HCT116 (cell line): ENCODE data around the gene TMC8. TPM values are rescaled to one million over a fixed set of nuclear protein-coding genes. Genes with fewer than 3 reads are reported as not detected.

Experiments
- ATAC-seq: fragments of 200-7000 bp; cut with Tn5 transposase; 2 replicates; pipeline ENCODE4 v1.9.1; 2020; ENCODE audit warnings: mild to moderate bottlenecking, moderate library complexity
- BruUV-seq: library from RNA; stranded (reverse); fragments of 400-500 nt; replicated peaks from 2 replicates; lab custom pipeline; 2021; lab: Mats Ljungman, UMichigan
- CTCF ChIA-PET: fragments of 300-600 bp; sonication (Branson Sonifier 250); formaldehyde crosslinking; loops from one replicate; lab custom pipeline; 2021; ENCODE audit warnings: antibody characterized with exemption; lab: Charles Lee
- POLR2A ChIA-PET: fragments of 300-600, 350-600 bp; sonication (Branson Sonifier 250); formaldehyde crosslinking; loops from one replicate; lab custom pipeline; 2021; ENCODE audit warnings: antibody characterized with exemption; lab: Charles Lee
- RAD21 ChIA-PET, 2 experiments: fragments of 300-600 bp; sonication (Branson Sonifier 250); formaldehyde crosslinking; loops; one replicate each; lab custom pipeline; 2023; ENCODE audit warnings: low total read pairs in 2 of 2; ENCODE audit not compliant: uncharacterized antibody in 2 of 2, unreplicated experiment in 2 of 2, low non-redundant PET in 1 of 2; lab: Charles Lee
- DNase-seq: peaks from one replicate; pipeline ENCODE4 v3.0.0-alpha.2; 2010; ENCODE audit warnings: low read depth, low spot score
- H2AFZ ChIP-seq: fragments of 200-600 bp; shearing (Covaris generic), sonication (generic); 2 replicates; pipeline ENCODE4 v1.6.1; 2017; ENCODE audit warnings: low read depth, mixed run types, mixed read lengths, antibody characterized with exemption, low read length; ENCODE audit not compliant: poor library complexity, severe bottlenecking
- H3K27ac ChIP-seq: 2 replicates; pipeline ENCODE4 v1.5.1; 2012; ENCODE audit warnings: low read depth, low read length
- H3K27me3 ChIP-seq: fragments of 200-600 bp; sonication (generic); 2 replicates; pipeline ENCODE4 v1.6.1; 2016; ENCODE audit warnings: mixed run types, low read length, mixed read lengths; ENCODE audit not compliant: insufficient read depth
- H3K36me3 ChIP-seq, 2 experiments: fragments of 200-500 bp in 1 of 2; fragments of 200-600 bp in 1 of 2; sonication (Bioruptor generic) in 1 of 2; sonication (generic) in 1 of 2; 2 replicates each; pipeline versions ENCODE4 v1.5.1 to v1.6.1; 2014 to 2016; ENCODE audit warnings: low read length in 2 of 2, inconsistent platforms in 1 of 2, mixed read lengths in 1 of 2, mixed run types in 1 of 2; ENCODE audit not compliant: insufficient read depth in 2 of 2, control insufficient read depth in 1 of 2
- H3K4me1 ChIP-seq, 2 experiments: fragments of 200-600 bp in 1 of 2; sonication (generic) in 1 of 2; 2 replicates each; pipeline versions ENCODE4 v1.5.1 to v1.6.1; 2012 to 2017; ENCODE audit warnings: low read length in 2 of 2, inconsistent platforms in 1 of 2, mild to moderate bottlenecking in 1 of 2, mixed read lengths in 1 of 2, mixed run types in 1 of 2, moderate library complexity in 1 of 2; ENCODE audit not compliant: insufficient read depth in 2 of 2, control insufficient read depth in 1 of 2
- H3K4me2 ChIP-seq: fragments of 200-600 bp; sonication (generic); 2 replicates; pipeline ENCODE4 v1.6.1; 2017; ENCODE audit warnings: mixed run types, low read length, mixed read lengths
- H3K4me3 ChIP-seq, 2 experiments: fragments of 200-600 bp in 1 of 2; sonication (generic) in 1 of 2; replicated peaks in 1 of 2; 2 replicates each; pipeline ENCODE4 v1.5.1; 2011 to 2016; ENCODE audit warnings: low read length in 2 of 2, control low read depth in 1 of 2, low read depth in 1 of 2, mild to moderate bottlenecking in 1 of 2, mixed read lengths in 1 of 2, mixed run types in 1 of 2
- H3K79me2 ChIP-seq: fragments of 200-600 bp; sonication (generic); 2 replicates; pipeline ENCODE4 v1.6.1; 2017; ENCODE audit warnings: mild to moderate bottlenecking, mixed run types, low read length, moderate library complexity, mixed read lengths; ENCODE audit not compliant: insufficient read depth
- H3K9ac ChIP-seq: fragments of 200-600 bp; sonication (generic); 2 replicates; pipeline ENCODE4 v1.6.1; 2016; ENCODE audit warnings: low read length, mixed read lengths
- H3K9me2 ChIP-seq: fragments of 200-600 bp; sonication (generic), shearing (Covaris generic); 2 replicates; pipeline ENCODE4 v1.6.1; 2017; ENCODE audit warnings: mixed run types, mild to moderate bottlenecking, moderate library complexity; ENCODE audit not compliant: insufficient read depth
- H3K9me3 ChIP-seq, 2 experiments: fragments of 200-500 bp in 1 of 2; fragments of 200-600 bp in 1 of 2; sonication (Bioruptor generic) in 1 of 2; sonication (generic) in 1 of 2; 2 replicates each; pipeline ENCODE4 v1.6.1; 2014 to 2017; ENCODE audit warnings: low read length in 2 of 2, mixed read lengths in 2 of 2, inconsistent platforms in 1 of 2, low read depth in 1 of 2, mild to moderate bottlenecking in 1 of 2, mixed run types in 1 of 2, moderate library complexity in 1 of 2; ENCODE audit not compliant: control insufficient read depth in 1 of 2, insufficient read depth in 1 of 2
- H4K20me1 ChIP-seq: fragments of 200-600 bp; sonication (generic), shearing (Covaris generic); 2 replicates; pipeline ENCODE4 v1.6.1; 2017; ENCODE audit warnings: mixed run types, mild to moderate bottlenecking, moderate library complexity; ENCODE audit not compliant: insufficient read depth
- CBX3 ChIP-seq: IDR thresholded peaks from 2 replicates; pipeline ENCODE4 v1.6.1; 2012; ENCODE audit warnings: low read depth
- CEBPB ChIP-seq: IDR thresholded peaks from 2 replicates; pipeline ENCODE4 v1.6.1; 2012; ENCODE audit warnings: low read depth
- EGR1 ChIP-seq: IDR thresholded peaks from 2 replicates; pipeline ENCODE4 v1.6.1; 2012; ENCODE audit warnings: low read depth
- EZH2phosphoT487 ChIP-seq: fragments of 200-600 bp; IDR thresholded peaks from 2 replicates; pipeline ENCODE4 v1.6.1; 2018; ENCODE audit warnings: antibody characterized with exemption, borderline replicate concordance
- FOSL1 ChIP-seq: IDR thresholded peaks from 2 replicates; pipeline ENCODE4 v1.6.1; 2012; ENCODE audit warnings: low read depth
- JUND ChIP-seq: IDR thresholded peaks from 2 replicates; pipeline ENCODE4 v1.6.1; 2012
- MAX ChIP-seq: IDR thresholded peaks from 2 replicates; pipeline ENCODE4 v1.6.1; 2012
- POLR2A ChIP-seq: IDR thresholded peaks from 2 replicates; pipeline ENCODE4 v1.7.0; 2011; ENCODE audit warnings: borderline replicate concordance; ENCODE audit not compliant: insufficient read depth, insufficient read length; ENCODE audit errors: extremely low read depth
- POLR2AphosphoS5 ChIP-seq: IDR thresholded peaks from 2 replicates; pipeline ENCODE4 v1.6.1; 2011; ENCODE audit warnings: mild to moderate bottlenecking, low read depth, low read length, moderate library complexity
- RAD21 ChIP-seq: IDR thresholded peaks from 2 replicates; pipeline ENCODE4 v1.6.1; 2012; ENCODE audit warnings: low read depth, mild to moderate bottlenecking
- SRF ChIP-seq: IDR thresholded peaks from 2 replicates; pipeline ENCODE4 v1.6.1; 2012; ENCODE audit warnings: low read depth
- YY1 ChIP-seq: IDR thresholded peaks from 2 replicates; pipeline ENCODE4 v1.6.1; 2011; ENCODE audit warnings: low read length, low read depth, moderate library complexity, mild to moderate bottlenecking; ENCODE audit not compliant: insufficient replicate concordance; ENCODE audit errors: extremely low read depth
- ZBTB33 ChIP-seq: IDR thresholded peaks from 2 replicates; pipeline ENCODE4 v1.6.1; 2011; ENCODE audit warnings: mild to moderate bottlenecking, low read length, moderate library complexity; ENCODE audit not compliant: insufficient replicate concordance; ENCODE audit errors: extremely low read depth
- ZNF274 ChIP-seq: fragments of 200-500 bp; sonication (Bioruptor generic); IDR thresholded peaks from 2 replicates; pipeline ENCODE4 v1.6.1; 2014; ENCODE audit warnings: mild to moderate bottlenecking, low read depth, low read length, inconsistent platforms
- intact Hi-C: fragments of 100-400 bp; cut with micrococcal nuclease; formaldehyde crosslinking; loops from 2 replicates; pipeline ENCODE4 v1.10.0; 2022
- total RNA-seq: library from RNA; stranded (reverse); gene quantifications from one replicate; pipeline ENCODE4 v1.2.1, GENCODE V29; 2021; ENCODE audit not compliant: unreplicated experiment

Gene TMC8
- total RNA-seq, 1 experiment from 2014 or later, result 7.8 TPM

DNA sequence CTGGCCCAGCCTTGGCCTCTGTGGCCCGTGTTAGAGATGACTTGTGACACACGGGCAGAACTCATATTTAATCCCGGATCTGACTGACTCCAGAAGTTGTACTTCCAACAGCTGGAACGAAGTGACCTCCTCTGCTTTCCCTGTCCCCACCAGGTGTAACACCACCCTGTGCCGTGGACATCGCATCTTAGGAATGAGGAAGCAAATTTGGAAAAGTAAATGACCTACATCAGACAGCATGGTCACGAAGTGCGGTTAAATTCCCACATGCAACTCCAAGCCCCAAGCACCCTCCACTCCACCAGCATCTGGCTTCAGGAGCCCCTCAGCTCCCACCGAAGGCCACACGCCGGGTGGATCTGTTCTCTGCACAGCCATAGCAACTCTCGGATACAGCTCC lies 53.3 kb downstream of the TMC8 start:
- intact Hi-C loops, result no loop called here
- H3K36me3 ChIP-seq, result peaks cover 38 to 55% of the 10 kb centered on the region in 2 experiments
- POLR2A ChIA-PET, result interaction anchor here (1.9 to 4.1 kb wide), 2 partner anchors 9 to 42 kb away, joined by 5 to 44 read pairs; no protein-coding TSS in a partner anchor
- DNase-seq, result no peak
- H3K27me3 ChIP-seq, result no peaks in the 10 kb centered on the region
- TF ChIP-seq SRF, result no peak
- no peak for TF ChIP-seq POLR2AphosphoS5
- TF ChIP-seq RAD21, result no peak
- no peak for TF ChIP-seq JUND
- TF ChIP-seq ZNF274, result no peak
- TF ChIP-seq CEBPB, result no peak
- TF ChIP-seq FOSL1, result no peak
- TF ChIP-seq CBX3, result no peak
- TF ChIP-seq POLR2A, result no peak
- no peak for TF ChIP-seq MAX
- no peak for TF ChIP-seq YY1
- TF ChIP-seq ZBTB33, result no peak
- no peak for TF ChIP-seq EGR1
- TF ChIP-seq EZH2phosphoT487, result no peak
- TF ChIP-seq, all 23 proteins: peak for 0
- ATAC-seq, result no peak
- no peak overlapping the region for H2AFZ ChIP-seq
- no peaks in the 10 kb centered on the region for H4K20me1 ChIP-seq
- no peak overlapping the region for H3K4me3 ChIP-seq
- H3K9me2 ChIP-seq, result no peaks in the 10 kb centered on the region
- no TSS peak for BruUV-seq
- H3K4me2 ChIP-seq, result no peak overlapping the region
- no peaks in the 10 kb centered on the region for H3K9me3 ChIP-seq
- RAD21 ChIA-PET, result no interaction called here
- peak overlapping the region; percentile 14; the same call in 1 of the 2 replicates for H3K9ac ChIP-seq
- H3K79me2 ChIP-seq, result peaks cover 74% of the 10 kb centered on the region
- CTCF ChIA-PET, result interaction anchor here (0.9 to 1.4 kb wide), 2 partner anchors 165 kb away, joined by 3 read pairs; no protein-coding TSS in a partner anchor
- peaks cover 13 to 40% of the 10 kb centered on the region in 2 experiments for H3K4me1 ChIP-seq
- H3K27ac ChIP-seq, result no peak overlapping the region
